GM18505 (cell line): ENCODE results near the gene ARHGEF26.
A peak's percentile ranks its signal among the peaks of the same experiment; 100 is the strongest.

Source experiments
- ATAC-seq: cut with Tn5 transposase; IDR thresholded peaks from one replicate; pipeline ENCODE4 v1.9.1; 2021; ENCODE audit not compliant: unreplicated experiment
- POLR2A ChIP-seq: IDR thresholded peaks from 4 replicates; pipeline ENCODE4 v1.6.1; 2011; ENCODE audit warnings: borderline replicate concordance; ENCODE audit not compliant: insufficient read depth, insufficient read length; ENCODE audit errors: extremely low read depth

ARHGEF26 gene

DNA sequence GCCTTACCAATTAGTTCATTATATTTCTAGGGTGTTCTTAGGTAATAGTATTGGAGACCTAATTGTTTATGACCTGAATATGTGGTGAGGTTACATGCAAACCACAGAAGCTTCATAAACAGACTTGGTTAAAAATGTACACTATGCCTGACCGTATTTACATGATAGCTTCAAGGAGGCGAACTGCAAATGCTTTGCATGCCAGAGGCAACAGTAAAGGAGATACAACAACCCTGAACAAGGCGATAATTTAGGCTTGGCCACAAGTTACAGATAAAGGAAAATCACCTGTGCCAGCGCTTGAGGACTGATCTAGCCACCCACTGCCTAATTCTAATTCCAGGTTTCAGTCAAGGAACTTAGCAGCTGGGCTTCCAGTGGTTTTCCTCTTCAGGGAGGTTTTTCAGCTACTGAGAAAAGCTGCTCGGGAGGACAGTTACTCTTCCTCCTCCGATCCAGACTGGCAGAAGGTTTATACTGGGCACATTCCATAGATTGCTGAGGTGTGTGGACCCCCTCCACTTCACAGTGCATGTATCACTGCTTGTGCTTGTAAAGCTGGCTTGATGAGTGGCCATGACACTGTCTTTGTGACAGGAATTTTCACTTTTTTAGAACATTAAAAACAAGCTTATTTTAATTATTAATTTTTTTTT is 107.5 kb downstream of the ARHGEF26 start:
- no peak for TF ChIP-seq POLR2A
- ATAC-seq = no peak

- no peak for TF ChIP-seq POLR2A
- no peak for ATAC-seq
Observed at GRCh38 chr3:154229217-154229590, 108.0 kb downstream of the ARHGEF26 start.

DNA sequence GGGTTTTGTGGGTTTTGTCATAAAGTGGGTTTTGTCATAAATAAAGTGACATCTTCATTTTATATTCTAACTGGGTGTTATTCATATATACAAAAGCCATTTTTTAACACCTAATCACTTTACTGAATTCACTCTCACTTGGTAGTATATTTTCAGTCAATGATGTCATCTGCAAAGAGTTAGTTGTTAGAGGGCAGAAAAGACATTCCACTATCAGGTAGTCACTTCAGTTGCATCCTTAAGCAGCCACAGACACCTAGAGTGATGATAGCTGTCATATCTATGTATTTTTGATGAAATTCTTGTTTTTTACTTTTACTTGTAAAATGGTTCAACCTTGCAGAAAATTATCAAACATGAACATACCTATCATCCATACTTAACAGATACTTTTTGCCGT is 114.1 kb downstream of the ARHGEF26 start:
- no peak for TF ChIP-seq POLR2A
- ATAC-seq = no peak

GRCh38 chr3:154236331-154236730 is 115.1 kb downstream of the ARHGEF26 start:
- ATAC-seq = no peak
- TF ChIP-seq POLR2A = no peak

- no peak for TF ChIP-seq POLR2A
Observed at GRCh38 chr3:154240235-154240634, 119.0 kb downstream of the ARHGEF26 start.

GRCh38 chr3:154241496-154241895 is 120.3 kb downstream of the ARHGEF26 start:
- ATAC-seq = no peak
- no peak for TF ChIP-seq POLR2A

More at GRCh38 chr3:154240235-154240634, 119.0 kb downstream of the ARHGEF26 start:
- ATAC-seq = no peak

DNA sequence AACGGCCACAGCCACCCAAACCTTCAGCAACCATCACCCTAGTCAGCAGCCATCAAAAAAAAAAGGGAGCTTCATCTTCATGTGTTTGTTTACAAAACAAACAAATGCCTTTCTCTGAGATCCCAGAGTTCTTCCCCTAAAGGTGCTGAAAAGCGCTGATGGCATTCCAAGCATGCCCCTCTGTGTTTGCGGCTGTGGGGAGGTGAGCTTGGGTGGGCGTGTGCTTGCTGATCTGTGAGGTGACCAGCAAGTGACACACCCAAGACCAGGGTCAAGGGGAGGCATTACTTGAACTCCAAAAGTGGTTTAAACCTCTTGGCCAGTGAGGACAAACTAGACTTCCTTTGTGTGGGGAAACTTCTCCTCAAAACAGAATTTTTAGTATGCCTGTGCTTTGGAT is 121.6 kb downstream of the ARHGEF26 start:
- TF ChIP-seq POLR2A = no peak
- no peak for ATAC-seq

DNA sequence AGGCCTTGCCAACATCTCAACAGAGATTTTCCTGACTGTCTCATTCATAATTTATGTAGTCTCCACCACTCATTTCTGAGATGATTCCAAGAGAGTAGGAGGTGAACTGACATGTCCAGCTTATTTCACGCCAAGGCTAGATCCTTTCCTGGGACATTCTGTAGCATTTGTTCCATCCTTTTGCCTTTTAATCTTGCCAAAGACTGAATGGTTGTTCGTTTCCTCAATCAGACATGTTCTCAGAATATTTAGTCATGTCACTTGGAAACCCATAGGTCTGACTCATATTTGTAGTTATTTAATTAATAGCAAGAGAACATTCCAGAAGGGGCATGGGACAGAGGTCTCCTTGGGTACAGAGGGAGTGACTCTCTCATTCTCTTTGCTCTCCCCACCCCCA is 122.2 kb downstream of the ARHGEF26 start:
- TF ChIP-seq POLR2A = no peak
- ATAC-seq = no peak

- no peak for ATAC-seq
- TF ChIP-seq POLR2A = no peak
Observed at GRCh38 chr3:154244644-154245043, 123.5 kb downstream of the ARHGEF26 start.

DNA sequence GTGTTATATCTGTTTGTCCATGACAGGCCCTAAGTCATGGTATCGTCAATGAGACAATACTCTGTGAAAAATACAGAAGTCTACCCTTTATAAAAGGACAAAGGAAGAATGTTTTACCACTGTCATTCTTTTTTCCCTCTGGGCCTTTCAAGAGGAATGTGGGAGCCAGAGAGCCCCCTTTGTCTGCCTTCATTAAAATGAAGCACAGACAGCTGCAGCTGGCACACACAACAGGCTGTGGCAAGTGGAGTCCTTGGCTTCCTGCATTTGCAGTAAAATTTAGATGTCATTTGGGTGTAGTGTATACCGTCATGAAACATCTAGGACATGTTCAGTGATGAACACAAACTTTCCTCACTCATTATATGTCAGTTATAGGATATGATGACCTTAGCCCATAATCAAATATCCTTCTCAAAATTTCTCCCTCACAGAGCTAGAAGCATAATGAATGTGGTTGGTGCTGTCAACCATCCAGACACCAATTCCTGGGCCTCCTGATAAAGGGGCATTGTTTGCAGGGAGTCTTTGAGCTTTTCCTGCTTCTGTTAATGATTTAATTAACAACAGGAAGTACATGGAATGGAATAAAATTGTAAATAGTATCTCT is 126.7 kb downstream of the ARHGEF26 start:
- no peak for ATAC-seq
- TF ChIP-seq POLR2A = no peak

- no peak for ATAC-seq
Observed at GRCh38 chr3:154250291-154250690, 129.1 kb downstream of the ARHGEF26 start.

DNA sequence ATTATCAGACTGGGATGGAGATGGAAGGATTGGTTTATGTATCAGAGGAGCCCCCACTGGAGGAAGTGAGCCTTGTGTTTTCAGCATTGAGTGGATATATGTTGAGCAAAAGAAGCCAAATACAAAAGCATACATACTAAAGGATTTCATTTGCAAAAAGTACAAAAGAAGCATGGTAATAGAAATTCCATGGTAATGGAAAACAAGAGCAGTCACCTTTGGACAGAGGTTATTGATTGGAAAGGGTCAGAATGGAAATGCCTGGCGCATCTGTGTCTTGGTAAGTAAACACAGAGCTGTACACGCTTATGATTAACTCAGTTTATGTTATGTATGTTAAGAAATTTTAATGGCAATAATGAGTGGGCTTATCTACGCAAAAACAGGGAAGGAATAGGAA is 130.4 kb downstream of the ARHGEF26 start:
- ATAC-seq = no peak
- no peak for TF ChIP-seq POLR2A

More at GRCh38 chr3:154250291-154250690, 129.1 kb downstream of the ARHGEF26 start:
- TF ChIP-seq POLR2A = no peak

DNA sequence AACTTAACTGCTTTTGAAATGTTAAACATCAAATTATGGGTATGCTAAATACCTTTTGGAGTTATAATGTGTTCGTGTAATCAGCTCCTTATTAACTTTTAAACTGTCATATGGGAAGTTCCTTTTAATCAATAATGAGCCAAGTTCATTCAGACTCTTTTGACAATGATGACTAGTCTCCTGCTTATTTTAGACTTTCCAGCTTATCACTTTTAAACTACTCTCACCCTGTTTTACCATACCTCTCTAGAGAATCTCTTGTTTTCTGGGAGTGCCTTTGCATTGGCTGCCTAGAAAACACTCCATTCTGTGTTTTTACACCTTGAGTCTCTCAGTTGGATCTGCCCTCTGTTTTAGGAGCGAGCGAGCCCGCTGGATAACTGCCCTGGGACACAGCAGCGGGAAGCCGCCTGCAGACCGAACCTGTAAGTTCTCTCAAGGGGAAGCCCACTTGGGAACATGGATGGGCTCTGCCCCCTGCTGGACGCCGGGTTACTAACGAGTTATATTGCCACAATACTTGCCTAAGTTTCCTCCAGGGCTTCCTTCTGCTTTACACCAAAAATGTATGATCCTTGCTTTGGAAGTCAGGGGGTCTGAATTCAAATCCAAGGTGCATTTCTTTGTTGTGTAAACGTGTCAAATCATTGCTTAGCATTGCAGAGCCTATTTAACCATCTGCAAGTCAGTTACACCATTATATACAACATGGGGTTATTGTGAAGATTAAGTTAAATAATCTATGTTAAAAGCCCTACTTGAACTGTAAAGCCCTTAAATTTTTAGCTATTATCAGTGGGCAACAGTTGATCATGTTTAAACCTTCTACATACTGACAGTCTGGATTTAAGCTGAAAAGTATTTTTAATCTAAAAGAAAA is 131.8 kb downstream of the ARHGEF26 start:
- ATAC-seq = peak; percentile 93
- TF ChIP-seq POLR2A = no peak
